Activated CD4-positive, alpha-beta T cell treated with anti-CD3 and anti-CD28 coated beads, Interleukin-10, Interleukin-2, amounts not matched to agents 100 ng/mL and 50 ng/mL, durations not matched to agents 16 hours and 8 hours (primary cell): ENCODE results near the gene TP53BP2.
"Not testable (repeated sequence)": the region's sequence is repeated elsewhere in the genome, so short reads cannot be mapped to it uniquely, and the experiment has no call there.

Experiments
- DNase-seq: peaks from one replicate; pipeline ENCODE4 v3.0.0-alpha.2; 2020

Gene TP53BP2

GRCh38 chr1:223845810-223846682 lies at the start of gene TP53BP2:
TP53BP2 (minus strand) TSS chr1:223845947; CDS start chr1:223845680, 267 bp downstream.
- peak; percentile 90 for DNase-seq

- not testable (repeated sequence) for DNase-seq
Measured at GRCh38 chr1:223890494-223890893, 44.7 kb upstream of the TP53BP2 start.

- not testable (repeated sequence) for DNase-seq
Measured at GRCh38 chr1:223889319-223889718, 43.6 kb upstream of the TP53BP2 start.

- DNase-seq = no peak
Measured at GRCh38 chr1:223887747-223888418, 42.1 kb upstream of the TP53BP2 start.

GRCh38 chr1:223886516-223886921 lies 40.8 kb upstream of the TP53BP2 start:
- no peak for DNase-seq

GRCh38 chr1:223885614-223886013 lies 39.9 kb upstream of the TP53BP2 start:
- no peak for DNase-seq

- DNase-seq = no peak
Measured at GRCh38 chr1:223878598-223879325, 33.0 kb upstream of the TP53BP2 start.

- DNase-seq = no peak
Measured at GRCh38 chr1:223877804-223878203, 32.1 kb upstream of the TP53BP2 start.

GRCh38 chr1:223876590-223876989 lies 30.8 kb upstream of the TP53BP2 start:
- DNase-seq = no peak

- DNase-seq = no peak
Measured at GRCh38 chr1:223873044-223873443, 27.3 kb upstream of the TP53BP2 start.

- no peak for DNase-seq
Measured at GRCh38 chr1:223872308-223872901, 26.7 kb upstream of the TP53BP2 start.

- no peak for DNase-seq
Measured at GRCh38 chr1:223870617-223871574, 25.1 kb upstream of the TP53BP2 start.

- DNase-seq = not testable (repeated sequence)
Measured at GRCh38 chr1:223864599-223865368, 19.0 kb upstream of the TP53BP2 start.

- no peak for DNase-seq
Measured at GRCh38 chr1:223864084-223864483, 18.3 kb upstream of the TP53BP2 start.

GRCh38 chr1:223861904-223862303 lies 16.2 kb upstream of the TP53BP2 start:
- no peak for DNase-seq

- no peak for DNase-seq
Measured at GRCh38 chr1:223860051-223860622, 14.4 kb upstream of the TP53BP2 start.

GRCh38 chr1:223859058-223859457 lies 13.3 kb upstream of the TP53BP2 start:
- no peak for DNase-seq

GRCh38 chr1:223856386-223856785 lies 10.6 kb upstream of the TP53BP2 start:
- DNase-seq = no peak

GRCh38 chr1:223853748-223854147 lies 8.0 kb upstream of the TP53BP2 start:
- no peak for DNase-seq

GRCh38 chr1:223853275-223853674 lies 7.5 kb upstream of the TP53BP2 start:
- no peak for DNase-seq

- no peak for DNase-seq
Measured at GRCh38 chr1:223852337-223852736, 6.6 kb upstream of the TP53BP2 start.
